Activated CD4-positive, alpha-beta T cell treated with anti-CD3 and anti-CD28 coated beads for 1 hour (primary cell): ENCODE measurements around the gene SERPINA1.

Experiments
- DNase-seq: peaks from one replicate; pipeline ENCODE4 v3.0.0-alpha.2; 2020

The SERPINA1 gene

DNA sequence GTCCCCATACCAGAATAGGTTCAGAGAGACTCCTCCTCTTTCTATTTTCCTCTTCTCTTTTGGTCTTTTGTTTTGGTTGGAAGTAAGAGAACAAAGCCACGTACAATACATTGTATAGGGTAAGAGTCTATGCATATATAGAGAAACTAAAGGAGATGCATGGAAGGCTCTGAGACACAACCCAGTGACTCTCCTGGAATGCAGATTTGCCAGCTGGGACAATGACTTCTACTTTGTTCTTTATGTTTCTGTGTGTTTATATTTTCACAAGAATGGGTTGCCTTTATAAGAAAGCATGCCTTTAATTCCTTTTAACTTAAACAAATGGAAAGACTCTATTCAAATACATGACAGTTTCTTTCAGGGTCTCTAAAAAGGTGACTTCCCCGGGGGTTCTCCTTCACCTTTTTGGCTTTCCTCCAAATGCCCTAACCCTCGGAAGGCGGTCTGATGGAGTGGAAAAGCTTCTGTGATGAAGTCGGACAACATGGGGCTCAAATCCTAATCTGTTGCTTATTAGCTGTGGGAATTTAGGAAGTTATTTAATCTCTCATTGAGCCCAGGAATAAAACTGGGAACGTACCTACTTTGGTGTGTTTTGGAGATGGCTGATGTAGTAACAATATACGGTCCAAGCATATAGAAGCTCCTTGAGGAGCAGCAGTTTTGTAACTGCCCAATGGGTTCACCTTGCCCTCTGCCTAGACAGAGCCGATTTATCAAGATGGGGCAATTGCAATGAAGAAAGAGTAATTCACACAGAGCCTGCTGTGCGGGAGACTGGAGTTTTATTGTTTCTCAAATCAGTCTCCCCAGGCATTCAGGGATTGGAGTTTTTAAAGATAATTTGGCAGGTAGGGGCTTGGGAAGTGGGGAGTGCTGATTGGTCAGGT lies 9.1 kb upstream of the SERPINA1 start:
- DNase-seq: no peak

DNA sequence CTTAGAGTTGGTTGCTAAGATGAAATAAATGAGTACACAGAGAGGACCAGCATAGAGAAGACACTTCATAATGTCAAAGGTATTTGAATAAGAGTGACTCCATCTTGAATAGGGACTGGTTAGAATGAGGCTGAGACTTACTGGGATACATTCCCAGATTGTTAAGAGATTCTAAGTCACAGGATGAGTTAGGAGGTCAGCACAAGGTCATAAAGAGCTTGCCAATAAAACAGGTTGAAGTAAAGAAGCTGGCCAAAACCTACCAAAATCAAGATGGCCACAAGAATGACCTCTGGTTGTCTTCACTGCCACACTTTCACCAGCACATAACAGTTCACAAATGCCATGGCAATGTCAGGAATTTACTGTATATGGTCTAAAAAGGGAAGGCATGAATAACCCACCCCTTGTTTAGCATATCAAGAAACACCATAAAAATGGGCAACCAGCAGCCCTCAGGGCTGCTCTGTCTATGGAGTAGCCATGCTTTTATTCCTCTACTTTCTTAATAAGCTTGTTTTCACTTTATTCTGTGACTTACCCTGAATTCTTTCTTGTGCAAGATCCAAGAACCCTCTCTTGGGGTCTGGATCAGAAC lies 8.3 kb upstream of the SERPINA1 start:
- no peak for DNase-seq

- no peak for DNase-seq
Measured at GRCh38 chr14:94395888-94396574, 7.6 kb upstream of the SERPINA1 start.

- DNase-seq: no peak
Measured at GRCh38 chr14:94395282-94395887, 7.0 kb upstream of the SERPINA1 start.

GRCh38 chr14:94394581-94395207 lies 6.3 kb upstream of the SERPINA1 start:
- no peak for DNase-seq

DNA sequence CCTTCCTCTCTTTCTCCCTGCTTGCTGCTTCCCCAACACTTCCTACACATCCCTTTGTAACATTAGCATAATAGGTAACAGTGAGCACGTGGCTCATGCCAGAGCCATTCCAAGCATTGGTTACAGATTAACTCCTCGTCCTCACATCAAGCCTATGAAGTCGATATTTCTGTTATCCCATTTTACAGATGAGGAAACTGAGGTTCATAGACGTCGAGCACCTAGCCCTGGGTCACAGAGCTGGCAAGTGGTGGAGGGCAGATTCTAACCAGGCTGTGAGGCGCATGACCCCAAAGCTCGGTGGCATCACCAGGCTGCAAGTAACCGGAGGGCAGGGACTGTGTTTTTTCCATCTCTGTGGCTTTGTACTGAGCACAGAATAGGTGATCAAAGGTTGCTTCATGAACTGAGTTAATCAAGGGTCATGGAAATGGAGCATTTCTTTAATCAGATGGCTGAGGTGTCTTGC lies 5.7 kb upstream of the SERPINA1 start:
- DNase-seq: no peak

- DNase-seq: no peak
Measured at GRCh38 chr14:94393474-94393873, 5.1 kb upstream of the SERPINA1 start.

DNA sequence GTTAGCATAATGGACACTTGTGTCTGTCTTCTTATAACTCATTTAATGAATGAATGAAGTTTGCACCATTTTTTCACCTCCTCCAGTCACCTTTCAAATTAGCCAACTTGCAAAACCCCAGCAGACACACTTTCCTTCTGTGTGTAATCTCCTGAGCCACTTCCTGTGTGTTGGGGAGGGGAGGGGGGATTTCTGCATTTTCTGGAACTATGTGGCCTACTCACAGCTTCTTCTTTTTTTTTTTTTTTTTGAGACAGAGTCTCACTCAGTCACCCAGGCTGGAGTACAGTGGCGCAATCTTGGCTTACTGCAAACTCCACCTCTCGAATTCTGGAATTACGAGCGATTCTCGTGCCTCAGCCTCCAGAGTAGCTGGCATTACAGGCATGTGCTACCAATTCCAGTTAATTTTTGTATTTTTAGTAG lies 4.1 kb upstream of the SERPINA1 start:
- no peak for DNase-seq

DNA sequence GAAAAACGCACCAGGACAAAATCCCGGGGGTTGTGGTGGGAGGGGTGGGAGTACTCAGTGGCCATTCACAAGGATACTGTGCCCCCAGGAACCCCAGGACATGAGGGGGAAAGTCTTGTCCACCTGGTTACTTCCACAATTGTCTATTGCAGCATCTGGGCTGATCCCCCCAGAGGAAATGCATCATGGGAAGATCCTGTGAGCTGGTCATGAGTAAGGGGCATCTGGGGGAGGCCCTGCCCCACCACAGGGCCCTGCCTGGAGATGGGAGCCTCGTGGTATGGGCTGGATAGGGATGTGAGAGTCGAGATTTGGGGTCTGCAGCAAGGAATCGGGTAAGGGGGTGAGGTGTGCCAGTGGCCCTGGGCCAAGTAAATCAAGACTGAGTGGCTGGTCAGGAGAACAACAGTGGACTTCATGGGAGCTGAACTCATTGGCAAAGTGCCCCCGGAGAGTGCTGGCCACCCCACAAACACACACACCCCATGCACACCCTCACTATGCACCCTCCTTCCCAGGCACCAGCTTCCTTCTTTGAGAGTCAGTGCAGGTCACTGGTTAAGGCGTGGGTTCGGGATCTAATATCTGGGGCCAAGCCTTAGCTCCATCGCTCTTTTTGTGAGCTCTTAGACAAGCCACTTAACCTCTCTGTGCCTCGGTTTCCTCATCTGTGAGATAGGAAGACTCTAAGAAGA lies 3.0 kb upstream of the SERPINA1 start:
- no peak for DNase-seq

DNA sequence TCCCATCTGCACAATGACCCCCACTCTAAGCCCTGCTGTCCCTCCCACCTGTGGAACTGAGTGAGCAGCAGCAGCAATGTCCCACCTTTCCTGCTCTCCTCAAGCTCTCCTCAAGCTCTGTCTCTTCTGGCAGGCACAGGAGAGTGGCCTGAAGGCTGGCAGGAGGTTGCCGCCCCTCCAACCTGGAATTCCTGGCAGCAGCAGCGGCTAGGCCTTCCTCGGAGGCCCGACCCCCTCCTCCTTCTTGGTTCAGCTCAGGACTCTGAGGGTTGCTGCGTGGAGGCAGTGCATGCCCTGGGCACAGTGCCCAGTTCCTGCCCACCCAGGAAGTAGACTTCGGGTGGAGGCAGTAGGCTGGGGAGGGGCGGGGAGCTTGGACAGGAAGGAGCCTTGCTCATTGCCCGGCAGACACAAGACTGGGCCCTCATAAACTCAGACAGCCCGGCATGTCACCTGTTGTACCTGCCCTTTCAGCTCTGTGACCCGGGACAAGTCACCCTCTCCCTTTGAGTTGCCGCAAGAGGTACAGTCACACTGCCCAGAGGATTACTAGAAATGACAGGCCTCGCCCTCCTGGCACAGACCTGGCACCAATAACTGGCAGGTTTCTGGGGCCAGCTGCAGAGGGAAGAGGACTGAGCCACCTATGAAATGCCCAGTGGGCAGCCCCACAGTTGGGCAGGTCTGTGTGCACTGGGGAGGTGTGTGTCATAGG lies 2.1 kb upstream of the SERPINA1 start:
- no peak for DNase-seq

- no peak for DNase-seq
Measured at GRCh38 chr14:94389731-94390371, 1.4 kb upstream of the SERPINA1 start.

GRCh38 chr14:94389104-94389469 lies 685 bp upstream of the SERPINA1 start:
- DNase-seq: no peak

DNA sequence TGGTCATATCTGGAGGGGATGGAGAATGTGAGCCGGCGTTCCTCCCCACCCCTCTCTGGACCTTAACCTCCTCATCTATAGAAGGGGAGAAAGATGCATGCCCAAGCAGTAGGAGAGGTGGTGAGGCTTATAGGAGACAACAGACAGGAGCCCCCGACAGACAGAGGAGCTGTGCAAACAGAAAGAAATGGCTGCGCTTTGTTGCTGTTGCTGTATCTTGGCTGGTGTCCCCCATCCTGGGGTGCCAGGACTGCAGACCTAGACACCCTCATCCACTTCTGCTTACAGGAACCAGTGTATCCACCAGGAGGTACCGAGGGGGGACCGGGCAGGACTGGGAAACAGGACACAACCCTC lies 397 bp downstream of the SERPINA1 start:
- no peak for DNase-seq

- DNase-seq: no peak
Measured at GRCh38 chr14:94387051-94388026, 1.1 kb downstream of the SERPINA1 start.

- DNase-seq: no peak
Measured at GRCh38 chr14:94386085-94387031, 2.0 kb downstream of the SERPINA1 start.

DNA sequence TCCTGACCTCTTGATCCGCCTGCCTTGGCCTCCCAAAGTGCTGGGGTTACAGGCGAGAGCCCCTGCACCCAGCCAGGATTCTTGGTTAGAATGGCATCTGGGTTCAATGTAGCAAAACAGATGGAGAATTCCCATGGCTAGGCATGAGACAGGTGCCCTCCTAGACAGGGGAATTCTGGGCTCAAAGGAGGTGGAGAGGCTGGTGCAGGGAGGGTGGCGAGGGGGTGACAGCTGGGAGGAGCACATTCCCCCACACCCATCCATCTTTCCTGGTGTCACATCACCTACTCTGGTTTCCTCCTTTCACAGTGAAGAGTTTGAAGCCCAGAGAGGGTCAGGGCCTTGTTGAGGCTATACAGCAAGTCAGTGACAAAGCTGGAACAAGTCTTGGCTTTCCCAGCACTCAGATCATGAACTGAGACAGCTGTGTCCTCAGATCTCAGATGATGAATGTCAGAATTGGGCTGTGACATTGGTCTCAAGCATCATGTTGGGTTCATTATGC lies 2.8 kb downstream of the SERPINA1 start:
- no peak for DNase-seq

DNA sequence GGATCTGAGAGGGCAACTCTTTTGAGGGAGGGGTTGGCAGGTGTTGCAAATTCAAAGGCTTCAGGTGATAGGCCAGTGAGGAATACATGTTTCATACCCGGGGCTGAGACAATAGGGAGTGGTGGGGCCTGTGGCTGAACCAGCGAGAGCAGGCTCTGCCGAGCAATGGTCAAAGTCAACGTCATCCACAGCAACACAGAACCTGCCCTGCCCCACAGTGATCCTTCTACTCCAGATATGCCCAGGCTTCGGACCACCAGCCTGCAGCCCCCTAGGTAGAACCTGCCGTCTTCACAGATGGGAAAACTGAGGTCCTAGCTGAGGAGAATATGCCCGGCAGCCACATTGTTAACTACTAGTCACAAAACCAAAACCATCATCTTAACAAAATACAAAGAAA lies 4.1 kb downstream of the SERPINA1 start:
- DNase-seq: no peak

GRCh38 chr14:94383777-94384176 lies 4.6 kb downstream of the SERPINA1 start:
- DNase-seq: no peak
